Breast epithelium (tissue), 3 donors: ENCODE measurements around the gene CTTN.

ENCODE experiments used
- CTCF ChIP-seq, 3 donors: fragments of 450-650 bp; IDR thresholded peaks; one replicate each; pipeline ENCODE4 v1.5.1; 2016 to 2017; ENCODE audit warnings: antibody characterized with exemption in 3 of 3, mild to moderate bottlenecking in 3 of 3, moderate library complexity in 3 of 3
- POLR2A ChIP-seq: fragments of 450-650 bp; IDR thresholded peaks from one replicate; pipeline ENCODE4 v1.6.1; 2016; ENCODE audit warnings: antibody characterized with exemption, mild to moderate bottlenecking, moderate library complexity
- POLR2AphosphoS5 ChIP-seq, 3 donors: sonication (generic); formaldehyde crosslinking; IDR thresholded peaks; one replicate each; pipeline ENCODE4 v1.6.1; 2017; ENCODE audit warnings: antibody characterized with exemption in 3 of 3

DNA sequence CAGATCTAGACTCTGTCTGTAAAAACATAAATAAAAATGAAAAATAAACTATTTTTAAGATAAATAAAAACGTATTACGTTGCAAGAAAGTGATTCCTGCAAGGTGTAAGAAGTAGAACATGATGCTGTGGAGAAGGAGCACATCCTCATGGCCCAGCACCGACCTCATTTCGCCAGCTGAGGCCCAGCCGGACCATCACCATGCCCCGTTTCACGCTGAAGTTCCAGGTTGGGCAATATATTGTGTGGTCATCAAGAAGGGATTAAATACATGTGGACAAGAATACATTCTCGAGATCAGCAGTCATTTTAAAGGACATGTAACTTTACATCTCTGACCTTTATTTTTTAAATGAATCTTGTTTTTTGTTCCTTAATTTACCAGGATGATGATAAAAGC, 20.7 kb upstream of the CTTN start:
- no peak for TF ChIP-seq POLR2A
- no peak for TF ChIP-seq CTCF (IDR thresholded peaks at IDR 0.05)
- TF ChIP-seq POLR2AphosphoS5 (IDR thresholded peaks at IDR 0.05) = no peak
